NCI-H2081 (cell line): ENCODE data around the gene RSBN1.
"Not testable (repeated sequence)": the region's sequence is repeated elsewhere in the genome, so short reads cannot be mapped to it uniquely, and the experiment has no call there.

Experiments used
- DNase-seq, 2 experiments: peaks; one replicate each; lab custom pipeline; 2025; lab: John Stamatoyannopoulos, UW

RSBN1 gene

DNA sequence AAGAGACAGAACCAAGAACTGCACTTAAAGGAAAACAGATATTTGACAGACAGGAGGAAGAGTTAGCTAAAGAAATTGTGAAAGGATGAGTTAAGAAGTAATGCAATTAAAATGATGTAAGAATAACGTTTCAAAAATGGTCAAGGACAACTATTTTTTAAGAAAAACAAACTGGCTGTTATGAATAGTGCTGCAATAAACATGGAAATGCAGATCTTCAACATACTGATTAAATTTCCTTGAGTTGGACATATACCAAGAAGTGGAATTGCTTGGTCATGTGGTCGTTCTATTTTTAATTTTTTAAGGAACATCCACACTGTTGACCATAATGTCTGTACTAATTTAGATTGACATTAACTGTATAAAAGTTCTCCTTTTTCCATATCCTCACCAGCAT lies 29.9 kb downstream of the RSBN1 start:
- DNase-seq, result no peak

DNA sequence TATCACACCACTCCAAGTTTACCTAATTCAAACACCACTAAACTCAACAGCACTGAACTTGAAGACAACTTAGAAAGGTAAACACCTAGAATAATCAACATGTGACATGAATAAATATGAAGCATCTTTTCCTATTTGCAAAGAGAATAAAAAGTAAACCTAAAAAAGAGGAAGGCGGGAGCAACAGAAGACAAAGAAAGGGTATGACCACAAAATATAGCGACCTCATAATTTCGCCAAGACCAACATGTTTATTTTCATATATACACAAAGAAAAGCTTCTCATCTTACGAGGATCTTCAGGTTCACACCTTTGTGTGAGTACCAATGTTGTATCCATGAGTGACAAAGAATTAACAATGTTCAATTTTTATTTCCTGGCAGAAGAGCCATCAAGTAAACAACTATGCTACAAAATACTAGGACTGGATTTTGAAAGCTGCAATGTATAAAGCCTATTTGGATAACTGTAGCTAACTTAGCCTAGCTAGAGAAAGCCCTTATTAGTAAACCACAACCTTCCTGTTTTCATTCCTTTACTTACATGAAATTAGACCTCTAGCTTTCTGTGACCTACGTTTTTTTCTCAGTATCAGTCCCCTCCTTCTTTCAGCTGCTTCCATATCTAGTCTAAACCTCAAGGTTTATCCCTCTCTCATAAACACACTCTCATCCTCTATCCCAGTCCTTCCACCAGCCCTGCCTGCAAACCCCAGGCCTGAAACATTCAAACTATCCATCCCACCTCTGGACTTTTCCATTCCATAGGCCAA lies 31.7 kb downstream of the RSBN1 start:
- DNase-seq, result no peak

DNA sequence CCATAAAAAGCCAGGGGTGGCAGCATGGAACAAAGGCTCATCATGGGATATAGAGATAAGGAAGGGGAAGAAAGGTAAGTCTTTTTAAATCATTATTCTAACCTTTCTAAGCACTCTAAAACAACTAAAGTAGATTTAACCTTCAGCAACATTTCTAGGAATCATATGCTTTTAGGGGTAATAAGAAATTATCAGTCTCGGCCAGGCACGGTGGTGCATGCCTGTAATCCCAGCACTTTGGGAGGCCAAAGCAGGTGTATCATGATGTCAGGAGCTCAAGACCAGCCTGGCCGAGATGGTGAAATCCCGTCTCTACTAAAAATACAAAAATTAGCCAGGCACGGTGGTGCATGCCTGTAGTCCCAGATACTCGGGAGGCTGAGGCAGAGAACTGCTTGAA lies 32.7 kb downstream of the RSBN1 start:
- no peak for DNase-seq

DNA sequence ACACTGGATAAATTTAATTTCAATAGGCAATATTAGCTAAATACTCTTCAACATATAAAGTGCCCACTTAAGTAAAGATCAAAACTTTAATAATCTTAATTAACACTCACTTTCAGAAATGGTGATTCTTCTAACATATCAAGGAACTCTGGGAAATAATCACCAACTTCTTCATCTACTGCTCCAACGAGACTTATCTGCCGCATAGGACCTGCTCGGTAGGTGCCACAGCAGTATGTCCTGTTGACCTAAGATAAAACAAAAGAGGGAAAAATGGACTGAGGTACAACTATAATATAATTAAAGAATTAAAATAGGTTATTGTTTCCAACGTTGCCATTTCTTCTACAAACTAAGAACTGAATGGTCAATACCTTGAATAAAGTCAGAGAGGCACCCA lies 34.7 kb downstream of the RSBN1 start:
- DNase-seq, result no peak

DNA sequence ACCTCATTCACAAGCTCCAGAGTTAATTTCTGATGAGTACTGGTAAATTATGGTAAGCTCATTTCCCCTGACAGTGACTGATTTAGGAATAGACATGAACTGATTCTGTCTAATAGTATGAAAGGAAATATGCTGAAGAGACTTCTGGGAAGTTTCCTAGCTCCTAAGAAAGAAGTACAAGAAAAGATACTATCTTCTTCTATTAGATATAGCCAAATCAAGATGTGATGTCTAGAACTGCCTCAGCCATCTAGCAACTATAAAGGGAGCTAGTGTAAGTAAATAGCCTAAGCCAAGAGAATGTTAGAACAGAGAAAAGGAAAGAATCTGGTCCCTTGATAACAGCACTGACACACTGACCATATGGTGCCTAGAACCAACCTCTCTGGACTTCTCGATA lies 42.2 kb downstream of the RSBN1 start:
- no peak for DNase-seq

DNA sequence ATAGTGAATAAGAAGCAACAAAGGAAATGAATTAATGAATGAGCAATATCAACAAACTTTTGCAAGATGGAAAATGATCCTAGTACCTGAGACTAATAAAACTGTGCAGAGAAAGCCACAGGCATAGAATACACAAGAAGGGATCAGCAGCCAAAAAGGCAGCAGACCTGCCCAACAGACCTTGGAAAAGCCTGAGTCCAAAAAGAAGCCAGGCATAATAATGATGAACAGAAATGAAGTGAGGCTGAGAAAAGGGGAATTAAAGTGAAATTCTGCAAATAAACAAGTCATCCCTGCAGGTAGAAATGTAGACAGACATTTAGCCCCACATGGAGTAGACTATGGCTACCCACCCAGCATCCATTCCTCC lies 42.7 kb downstream of the RSBN1 start:
- no peak for DNase-seq

DNA sequence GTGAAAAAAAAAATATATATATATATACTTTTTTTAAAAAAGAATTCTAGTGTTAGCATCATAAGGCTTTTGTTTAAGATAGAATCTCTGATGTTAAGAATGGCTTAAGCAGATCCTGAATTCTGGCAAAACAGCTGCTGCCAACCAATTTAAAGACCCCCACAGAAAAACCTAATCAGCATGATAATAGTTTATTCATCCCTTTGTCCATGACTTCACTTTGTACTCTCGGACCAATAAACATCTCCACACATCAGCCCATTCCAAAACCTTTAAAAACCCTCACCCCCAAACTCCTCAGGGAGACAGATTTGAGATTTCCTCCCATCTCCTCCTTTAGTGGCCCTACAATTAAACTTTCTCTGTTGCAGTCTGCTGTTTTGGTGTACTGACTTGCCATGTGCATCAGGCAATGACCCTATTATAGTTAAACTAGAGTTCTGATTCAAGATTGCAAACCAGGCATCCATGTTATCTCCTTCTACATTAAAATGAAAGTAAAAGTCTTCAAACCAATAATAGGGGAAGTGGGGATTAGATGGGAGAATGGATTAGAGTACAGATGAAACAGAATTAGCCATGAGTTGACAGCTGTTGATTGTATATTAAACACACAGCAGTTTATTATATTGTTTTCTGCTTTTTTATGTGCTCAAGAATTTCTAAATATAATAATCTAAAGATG lies 43.2 kb downstream of the RSBN1 start:
- DNase-seq, result no peak

DNA sequence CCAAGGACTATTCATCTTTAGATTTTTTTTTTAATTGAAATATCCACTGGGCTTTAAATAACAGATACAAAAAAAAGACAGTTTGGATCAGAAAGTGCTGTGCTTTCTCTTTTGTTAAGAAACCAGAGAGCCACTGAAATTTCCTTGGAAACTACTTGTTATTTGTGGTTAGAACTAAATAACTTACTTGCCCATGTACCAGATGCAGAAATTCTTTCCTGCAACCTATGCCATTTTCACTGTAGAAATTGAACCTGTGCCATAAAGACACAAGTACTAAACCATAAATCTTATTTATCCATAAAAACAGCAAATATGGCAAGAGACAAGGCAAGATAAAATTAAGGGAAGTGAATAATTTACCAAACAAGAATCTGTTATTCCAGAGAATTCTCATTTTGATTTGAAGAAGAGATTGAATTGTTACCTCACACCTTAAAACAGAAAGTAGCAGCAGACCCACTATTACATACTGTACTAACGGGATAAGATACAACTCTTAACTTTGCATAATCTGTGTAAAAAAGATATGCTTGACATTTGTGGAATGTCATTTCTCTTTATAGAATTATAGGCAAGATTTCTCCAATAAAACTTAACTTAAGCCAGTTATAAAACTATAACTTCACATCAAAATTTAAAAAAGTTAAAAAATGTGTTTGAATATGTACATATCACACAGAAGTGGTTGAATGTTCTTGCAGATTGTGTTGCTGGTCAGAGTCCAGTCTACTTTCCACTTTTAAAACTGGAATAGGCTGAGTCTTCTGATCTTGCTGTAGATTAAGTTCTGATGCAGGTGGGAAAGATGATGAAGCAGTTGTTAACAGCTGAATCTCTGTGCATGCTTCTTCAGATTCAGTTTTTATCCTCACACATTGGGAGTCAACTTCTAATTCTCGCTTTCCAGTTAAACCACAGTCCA lies 46.7 kb downstream of the RSBN1 start:
- no peak for DNase-seq

DNA sequence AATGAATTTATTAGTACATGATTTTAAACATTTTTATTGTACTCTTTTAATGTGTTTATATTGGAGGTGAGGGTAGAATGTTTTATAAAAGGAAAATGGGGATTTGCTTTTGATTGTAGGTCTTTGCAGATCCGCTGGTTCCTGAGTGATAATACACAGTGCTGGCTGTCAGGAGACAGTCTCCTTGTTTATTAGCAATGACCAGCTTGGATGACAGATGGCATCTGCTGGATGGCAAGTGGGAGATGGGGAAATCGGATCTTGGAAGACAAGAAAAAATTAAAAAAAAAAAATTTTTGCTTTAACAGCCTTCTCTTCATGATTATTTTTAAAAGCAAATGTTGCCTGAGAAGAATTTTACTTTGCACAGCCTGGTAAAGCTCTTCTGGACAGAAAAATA lies 48.6 kb downstream of the RSBN1 start:
- no peak for DNase-seq

DNA sequence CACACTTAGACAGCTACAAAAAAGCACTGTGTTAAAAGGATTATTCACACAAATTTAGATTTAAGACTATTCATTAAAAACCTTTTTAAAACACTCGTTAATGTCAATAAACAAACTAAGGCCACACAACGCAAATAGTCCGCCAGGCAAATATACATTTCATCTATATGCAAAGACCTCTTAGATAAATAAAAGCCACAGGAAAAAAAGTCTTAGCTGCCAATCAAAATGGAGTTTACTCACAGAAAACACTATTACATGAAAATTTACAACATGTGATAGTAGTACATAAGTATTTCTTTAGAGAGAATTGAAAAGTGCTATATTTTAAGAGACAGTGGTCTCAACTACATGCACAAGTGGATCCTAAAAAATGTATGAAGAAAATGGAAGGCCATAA lies 50.3 kb downstream of the RSBN1 start:
- no peak for DNase-seq

DNA sequence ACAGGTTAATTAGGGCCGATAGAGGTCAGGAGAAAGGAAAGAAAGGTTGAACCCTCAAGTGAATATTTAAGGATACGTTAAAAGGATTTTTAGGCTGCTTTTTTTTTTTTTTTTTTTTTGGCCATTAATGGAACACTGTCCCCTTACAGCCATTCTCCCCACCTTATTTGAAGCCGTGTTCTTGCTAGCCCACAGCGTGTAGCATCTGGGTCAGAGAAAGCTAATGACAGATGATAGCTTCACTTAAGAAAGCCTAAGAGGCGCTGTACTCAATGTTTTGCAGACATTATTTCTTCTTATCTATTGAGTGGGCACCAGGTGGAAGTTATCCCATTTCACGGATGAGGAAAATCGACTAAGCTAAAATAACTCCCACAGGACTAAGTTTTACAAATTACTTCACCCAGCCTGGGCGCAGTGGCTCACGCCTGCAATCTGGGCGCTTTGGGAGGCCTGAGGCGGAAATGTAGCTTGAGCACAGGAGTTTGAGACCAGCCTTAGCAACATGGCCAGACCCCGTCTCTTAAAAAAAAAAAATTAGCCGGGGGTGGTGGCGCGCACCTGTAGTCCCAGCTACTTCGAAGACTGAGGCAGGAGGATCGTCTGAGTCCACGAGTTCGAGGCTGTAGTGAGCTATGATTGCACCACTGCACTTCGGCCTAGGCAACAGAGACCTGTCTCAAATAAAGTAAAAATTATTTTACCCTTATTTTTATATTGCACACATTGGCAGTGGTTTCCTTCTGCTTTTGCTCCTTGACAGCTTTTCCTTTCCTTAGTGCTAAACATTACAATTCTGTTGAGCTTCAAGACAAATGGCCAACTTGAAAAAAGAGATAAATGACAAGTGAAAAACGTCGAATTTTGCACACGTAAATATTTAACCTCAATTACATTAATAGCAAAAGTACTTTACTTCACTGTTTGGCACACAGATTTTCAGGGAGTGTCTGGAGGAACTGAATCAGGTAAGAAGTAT lies 51.9 kb downstream of the RSBN1 start:
- no peak for DNase-seq

DNA sequence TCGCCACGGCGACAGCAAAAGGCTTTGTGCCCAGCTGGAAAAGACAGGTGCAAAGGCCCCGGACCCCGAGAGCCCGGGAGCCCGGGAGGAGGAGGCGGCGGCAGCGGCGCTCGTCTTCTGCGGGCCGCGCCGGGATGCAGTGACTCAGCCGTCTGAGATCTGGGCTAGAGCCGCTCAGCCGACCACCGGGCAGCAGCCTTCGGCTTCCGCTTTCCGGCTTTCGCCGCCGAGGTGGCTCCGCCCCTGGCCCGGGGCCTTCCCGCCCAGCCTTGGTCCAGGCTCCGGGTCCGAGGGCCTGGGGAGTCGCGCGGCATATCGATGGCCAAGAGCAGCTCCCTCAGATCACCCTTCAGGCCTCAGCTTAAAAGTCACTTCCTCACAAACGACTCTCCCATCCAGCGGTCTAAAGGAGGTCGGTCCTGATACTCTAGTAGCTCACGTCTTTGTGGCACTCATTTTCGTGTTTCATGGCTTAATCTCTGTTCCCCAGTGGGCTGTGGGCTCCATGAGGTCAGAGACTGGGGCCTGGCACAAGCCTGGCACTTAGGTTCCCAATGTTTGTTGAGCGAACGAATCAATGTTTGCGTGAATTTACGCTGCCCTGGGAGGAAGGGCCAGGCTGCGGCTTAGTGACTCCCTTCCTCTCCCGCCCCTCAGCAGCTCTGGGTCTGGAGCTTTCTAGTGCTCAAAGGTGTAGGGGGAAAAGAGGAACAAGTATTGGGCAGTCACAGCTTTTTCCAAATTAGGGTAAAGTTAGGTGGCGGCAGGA lies 52.8 kb downstream of the RSBN1 start, which contains the start of gene PHTF1:
TSS of gene PHTF1 (minus strand) at position 154 of the 769 bp plus-strand sequence. CDS start 783 bp downstream, outside the sequence.
- peak; percentile 28 to 60 for DNase-seq

DNA sequence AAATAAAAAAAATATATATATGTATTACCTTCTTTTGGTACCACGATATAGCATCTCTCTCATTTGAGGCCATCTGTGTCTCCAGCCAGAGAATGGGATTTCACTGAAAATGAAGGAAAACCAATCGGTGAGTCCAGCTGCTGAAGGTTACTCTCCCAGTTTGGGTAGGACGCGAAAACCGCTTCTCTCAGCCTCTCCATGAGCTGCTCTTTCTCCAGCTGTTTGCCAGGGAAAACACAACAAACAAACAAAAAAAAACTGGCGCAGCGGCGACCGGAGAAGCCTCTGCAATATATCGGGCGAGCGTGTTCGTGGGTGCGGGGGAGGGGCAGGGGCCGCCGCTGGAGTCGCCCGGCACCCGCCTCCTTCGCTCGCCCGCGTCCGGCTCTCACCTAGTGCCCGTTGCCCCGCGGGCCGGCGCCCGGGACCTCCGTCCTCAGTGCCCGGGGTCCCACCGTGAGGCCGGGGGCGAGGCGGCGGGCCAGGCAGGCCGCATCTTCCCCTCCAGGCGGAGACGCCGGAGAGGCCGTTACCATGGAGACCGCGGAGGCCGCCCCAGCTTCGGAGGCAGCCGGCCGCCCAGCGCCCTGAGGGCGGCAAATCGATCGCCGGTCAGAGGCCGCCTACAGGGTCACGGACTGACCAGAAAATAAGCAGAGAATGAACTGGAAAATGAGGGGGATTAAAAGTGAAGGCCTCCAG lies 53.5 kb downstream of the RSBN1 start:
- DNase-seq, result peak; percentile 12 to 53

DNA sequence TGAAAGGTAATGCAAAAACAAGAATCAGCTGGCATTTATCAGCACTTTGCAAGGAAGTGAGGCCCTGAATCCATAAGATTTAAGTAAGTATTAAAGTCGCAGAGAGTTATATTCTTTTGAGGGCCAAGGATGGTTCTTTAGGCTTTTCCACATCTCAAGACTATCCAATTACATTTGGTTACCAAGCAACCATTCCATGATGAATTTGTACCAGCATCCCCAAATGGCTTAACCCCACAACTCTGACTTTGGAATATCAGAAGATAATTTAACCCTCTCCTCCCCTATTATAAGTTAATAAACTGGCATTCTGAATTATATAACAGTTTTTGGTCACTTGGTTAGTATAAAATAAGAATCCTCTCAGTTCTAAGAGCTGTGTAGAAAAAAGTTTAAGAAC lies 55.8 kb downstream of the RSBN1 start:
- DNase-seq, result no peak

DNA sequence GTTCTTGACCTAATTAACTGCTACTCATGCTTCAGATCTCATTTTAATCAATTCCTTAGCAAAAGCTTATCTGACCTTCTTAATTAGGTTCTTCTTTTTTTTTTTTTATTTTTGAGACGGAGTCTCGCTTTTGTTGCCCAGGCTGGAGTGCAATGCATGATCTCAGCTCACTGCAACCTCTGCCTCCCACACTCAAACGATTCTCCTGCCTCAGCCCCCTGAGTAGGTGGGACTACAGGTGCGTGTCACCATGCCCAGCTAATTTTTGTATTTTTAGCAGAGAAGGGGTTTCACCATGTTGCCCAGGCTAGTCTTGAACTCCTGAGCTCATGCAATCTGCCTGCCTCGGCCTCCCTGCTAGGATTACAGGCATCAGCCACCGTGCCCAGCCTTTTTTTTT lies 58.9 kb downstream of the RSBN1 start:
- not testable (repeated sequence) for DNase-seq

DNA sequence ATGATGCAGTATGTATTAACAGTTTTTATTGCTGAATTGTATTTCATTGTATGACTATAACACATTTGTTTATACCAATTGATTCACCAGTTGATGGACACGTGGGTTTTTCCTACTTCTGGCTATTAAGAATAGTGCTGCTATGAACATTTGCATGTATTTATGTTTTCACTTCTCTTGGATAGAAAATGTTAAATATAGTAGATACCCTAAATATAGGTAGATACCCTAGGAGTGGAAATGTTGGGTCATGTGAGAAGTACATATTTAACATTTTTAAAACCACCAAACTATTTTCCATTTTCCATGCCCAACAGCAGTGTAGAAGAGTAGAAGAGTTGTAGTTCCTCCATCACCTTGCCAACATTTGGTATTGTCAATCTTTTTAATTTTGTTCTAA lies 60.8 kb downstream of the RSBN1 start:
- no peak for DNase-seq

DNA sequence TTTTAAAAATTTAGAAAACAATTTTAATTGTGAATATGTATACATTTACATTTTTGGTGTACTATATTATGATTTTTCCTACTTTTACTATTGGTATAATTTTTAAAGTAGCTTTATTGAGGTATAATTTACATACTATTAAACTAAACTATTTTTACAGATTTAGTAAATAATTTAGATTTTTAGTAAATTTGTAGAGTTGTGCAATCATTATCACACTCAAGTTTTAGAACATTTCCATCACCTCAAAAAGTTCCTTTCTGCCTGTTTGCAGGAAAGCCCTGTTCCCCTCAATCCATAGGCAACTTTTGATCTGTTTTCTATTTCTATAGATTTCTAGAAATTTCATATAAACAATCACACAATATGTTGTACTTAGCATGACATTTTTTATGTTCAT lies 61.2 kb downstream of the RSBN1 start:
- no peak for DNase-seq

DNA sequence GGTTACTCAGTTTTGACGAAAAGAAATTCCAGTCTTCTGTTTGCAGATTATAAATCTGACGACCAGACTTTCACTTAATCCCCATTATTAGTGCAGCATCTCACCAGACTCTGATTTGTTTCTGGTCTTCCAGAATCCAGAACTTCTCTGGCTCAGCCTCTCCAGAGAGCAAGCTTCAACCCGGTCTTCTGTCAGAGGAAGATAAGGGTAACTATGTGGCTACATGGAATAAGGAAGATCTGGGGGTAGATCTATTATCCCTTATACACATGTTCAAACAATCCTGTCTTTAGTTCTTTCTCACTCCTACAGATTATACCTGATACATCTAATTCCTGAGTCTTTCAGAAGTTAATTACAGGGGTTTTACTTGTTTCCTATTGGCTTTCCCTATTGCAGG lies 62.9 kb downstream of the RSBN1 start:
- DNase-seq, result no peak

DNA sequence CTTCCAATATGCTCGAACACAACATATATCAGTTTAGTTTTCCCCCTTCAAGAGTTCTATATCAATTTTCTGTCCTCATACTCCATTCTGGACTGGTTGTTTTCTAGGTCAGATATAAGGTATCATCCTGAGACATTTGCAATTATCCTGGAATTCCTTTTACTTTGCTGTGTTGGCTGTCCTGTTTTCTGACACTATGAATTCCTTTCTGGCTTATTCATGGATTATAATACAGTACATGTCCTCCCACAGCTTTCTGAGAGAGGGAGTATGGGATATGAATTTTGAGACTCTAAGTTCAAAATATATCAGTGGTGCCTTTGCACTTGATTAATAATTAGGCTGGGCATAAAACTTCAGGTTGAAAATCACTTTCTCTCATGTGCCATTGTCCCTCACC lies 64.9 kb downstream of the RSBN1 start:
- no peak for DNase-seq

DNA sequence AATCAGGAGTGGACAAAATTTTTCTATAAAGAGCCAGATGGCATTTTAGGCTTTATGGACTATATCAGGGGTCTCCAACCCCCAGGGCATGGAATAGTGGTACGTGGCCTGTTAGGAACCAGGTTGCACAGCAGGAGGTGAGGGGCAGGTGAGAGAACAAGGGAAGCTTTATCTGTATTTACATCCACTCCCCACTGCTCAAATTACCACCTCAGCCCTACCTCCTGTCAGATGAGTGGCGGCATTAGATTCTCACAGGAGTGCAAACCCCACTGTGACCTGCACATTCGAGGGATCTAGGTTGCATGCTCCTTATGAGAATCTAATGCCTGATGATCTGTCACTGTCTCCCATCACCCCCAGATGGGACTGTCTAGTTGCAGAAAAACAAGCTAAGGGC lies 66.9 kb downstream of the RSBN1 start:
- peak in 1 of 2 experiments; percentile 4 for DNase-seq
